GM21717 (cell line): ENCODE results near the gene FBXO17.

Experiments used
- ATAC-seq: cut with Tn5 transposase; IDR thresholded peaks from one replicate; pipeline ENCODE4 v1.9.1; 2021; ENCODE audit warnings: mild to moderate bottlenecking, moderate library complexity; ENCODE audit not compliant: unreplicated experiment

Gene FBXO17

DNA sequence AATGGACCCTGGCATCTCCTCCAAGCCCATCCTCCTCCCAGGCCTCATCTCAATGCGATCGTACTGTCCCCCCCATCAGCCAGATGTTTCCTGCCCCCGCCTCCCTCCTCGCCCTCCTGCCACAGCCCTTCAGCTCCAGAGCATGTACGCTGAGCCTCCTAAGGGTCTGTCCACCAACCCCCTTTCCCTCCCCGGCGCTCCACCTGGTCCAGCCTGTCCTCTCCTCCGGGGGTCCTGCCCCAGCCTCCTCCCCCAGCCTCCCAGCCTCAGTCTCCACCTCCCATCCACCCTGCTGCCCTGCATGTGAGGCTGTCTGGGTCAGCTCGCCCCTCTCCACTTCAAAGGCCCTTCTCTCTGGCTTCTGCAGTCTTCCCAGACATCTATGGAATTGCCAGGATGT lies 80.6 kb downstream of the FBXO17 start:
- ATAC-seq = no peak

DNA sequence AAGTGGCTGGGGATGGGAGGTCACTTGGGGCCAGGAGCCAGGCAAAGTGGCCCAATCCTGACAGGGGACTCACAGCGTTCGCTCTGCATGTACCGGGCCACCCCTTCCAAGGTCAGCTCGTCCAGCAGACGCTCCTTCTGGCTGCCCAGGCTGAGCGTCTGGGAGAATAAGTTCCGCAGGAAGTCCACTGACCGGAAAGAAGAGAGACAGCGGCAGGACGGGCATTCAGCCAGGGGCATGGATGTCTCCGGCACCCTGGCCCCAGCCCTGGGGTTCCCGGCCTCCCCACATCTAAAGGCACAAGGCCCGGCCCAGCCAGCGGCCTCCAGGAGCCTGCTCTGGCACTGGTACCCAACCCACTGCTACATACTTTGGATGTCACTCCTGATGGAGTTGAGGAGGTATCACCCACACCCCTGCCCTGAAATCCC lies 82.2 kb downstream of the FBXO17 start:
- ATAC-seq = no peak

DNA sequence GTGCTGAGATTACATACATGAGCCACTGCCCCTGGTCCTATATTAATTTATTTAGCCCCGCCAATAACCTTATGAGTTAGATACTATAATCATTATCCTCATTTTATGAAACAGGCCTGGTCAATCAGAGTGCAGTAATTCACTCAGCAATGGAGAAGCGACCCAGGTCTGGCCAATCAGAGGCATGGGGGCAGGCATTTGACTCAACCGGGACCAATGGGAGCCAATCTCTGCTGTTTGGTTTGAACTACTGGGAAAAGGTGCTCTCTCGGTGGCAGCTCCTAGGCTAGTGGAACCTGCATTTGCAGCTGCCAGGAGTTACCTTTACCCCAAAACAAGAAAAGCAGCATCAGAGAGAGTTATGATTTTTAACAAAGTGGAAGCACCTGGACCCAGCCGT lies 82.7 kb downstream of the FBXO17 start:
- no peak for ATAC-seq

DNA sequence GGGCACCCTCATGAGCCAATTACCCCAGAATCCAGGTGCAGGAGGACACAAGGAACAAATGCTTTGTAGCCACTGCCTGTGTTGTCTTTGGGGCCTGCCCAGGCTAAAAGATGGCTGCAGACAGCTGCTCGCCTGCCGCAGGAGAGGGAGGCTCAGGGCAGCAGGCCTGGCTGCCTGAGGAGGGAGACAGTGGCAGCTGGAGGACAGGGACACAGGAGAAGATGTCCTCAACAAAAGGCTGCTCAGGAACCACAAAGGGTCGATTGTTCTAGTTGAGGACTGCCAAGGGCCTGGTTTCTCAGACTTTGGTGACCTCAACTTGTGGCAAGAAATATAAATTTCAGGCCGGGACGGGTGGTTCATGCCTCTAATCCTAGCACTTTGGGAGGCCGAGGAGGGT lies 83.8 kb downstream of the FBXO17 start:
- no peak for ATAC-seq
